Inflammatory macrophage treated with lipopolysaccharide for 4 hours (primary cell): ENCODE results near the gene KATNB1.
"Not testable (repeated sequence)": the region's sequence is repeated elsewhere in the genome, so short reads cannot be mapped to it uniquely, and the experiment has no call there.

ENCODE experiments used
- DNase-seq: peaks from one replicate; pipeline ENCODE4 v3.0.0-alpha.2; 2020

Gene KATNB1

DNA sequence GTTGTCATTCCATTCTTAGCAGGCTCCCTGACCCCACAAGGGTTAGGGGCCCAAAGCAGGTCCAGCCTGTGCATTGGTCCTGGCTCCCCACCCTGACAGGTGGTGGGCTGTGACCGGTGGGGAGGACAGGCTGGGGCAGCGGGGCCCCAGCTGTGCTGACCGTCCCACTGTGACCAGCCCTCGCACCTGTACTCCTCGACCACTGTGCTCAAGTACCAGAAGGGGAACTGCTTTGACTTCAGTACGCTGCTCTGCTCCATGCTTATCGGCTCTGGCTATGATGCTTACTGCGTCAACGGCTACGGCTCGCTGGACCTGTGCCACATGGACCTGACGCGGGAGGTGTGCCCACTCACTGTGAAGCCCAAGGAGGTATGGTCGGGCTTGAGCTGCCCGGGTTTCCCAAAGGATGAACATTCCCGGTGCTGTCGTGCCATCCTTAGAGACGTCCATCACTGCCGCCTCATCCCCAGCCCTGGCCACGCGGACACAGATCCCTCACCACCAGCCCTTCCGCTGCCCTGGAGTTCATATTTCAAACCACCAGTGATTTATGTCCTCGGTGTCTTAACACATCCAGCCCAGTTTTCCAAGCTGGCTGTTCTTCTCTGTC, 33.7 kb upstream of the KATNB1 start:
- no peak for DNase-seq

DNA sequence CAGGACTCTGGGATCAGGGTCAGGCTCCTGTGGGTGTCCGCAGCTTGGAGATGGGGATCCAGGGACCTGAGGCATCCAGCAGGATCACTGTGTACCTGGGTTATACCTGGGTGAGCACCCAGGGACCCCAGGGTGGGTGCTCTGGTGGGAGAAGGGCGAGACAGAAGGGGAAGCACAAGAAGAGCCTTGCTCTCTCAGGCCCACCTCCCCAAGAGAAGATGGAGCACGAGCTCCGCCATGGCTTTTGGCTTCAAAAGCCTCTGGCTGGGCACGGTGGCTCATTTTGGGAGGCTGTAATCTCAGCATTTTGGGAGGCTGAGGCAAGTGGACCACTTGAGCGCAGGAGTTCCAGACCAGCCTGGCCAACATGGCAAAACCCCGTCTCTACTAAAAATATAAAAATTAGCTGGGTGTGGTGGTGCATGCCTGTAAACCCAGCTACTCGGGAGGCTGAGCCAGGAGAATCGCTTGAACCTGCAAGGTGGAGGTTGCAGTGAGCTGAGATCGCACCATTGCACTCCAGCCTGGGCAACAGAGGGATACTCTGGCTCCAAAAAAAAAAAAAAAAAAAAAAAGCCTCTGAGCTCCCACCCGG, 32.1 kb upstream of the KATNB1 start:
- no peak for DNase-seq

DNA sequence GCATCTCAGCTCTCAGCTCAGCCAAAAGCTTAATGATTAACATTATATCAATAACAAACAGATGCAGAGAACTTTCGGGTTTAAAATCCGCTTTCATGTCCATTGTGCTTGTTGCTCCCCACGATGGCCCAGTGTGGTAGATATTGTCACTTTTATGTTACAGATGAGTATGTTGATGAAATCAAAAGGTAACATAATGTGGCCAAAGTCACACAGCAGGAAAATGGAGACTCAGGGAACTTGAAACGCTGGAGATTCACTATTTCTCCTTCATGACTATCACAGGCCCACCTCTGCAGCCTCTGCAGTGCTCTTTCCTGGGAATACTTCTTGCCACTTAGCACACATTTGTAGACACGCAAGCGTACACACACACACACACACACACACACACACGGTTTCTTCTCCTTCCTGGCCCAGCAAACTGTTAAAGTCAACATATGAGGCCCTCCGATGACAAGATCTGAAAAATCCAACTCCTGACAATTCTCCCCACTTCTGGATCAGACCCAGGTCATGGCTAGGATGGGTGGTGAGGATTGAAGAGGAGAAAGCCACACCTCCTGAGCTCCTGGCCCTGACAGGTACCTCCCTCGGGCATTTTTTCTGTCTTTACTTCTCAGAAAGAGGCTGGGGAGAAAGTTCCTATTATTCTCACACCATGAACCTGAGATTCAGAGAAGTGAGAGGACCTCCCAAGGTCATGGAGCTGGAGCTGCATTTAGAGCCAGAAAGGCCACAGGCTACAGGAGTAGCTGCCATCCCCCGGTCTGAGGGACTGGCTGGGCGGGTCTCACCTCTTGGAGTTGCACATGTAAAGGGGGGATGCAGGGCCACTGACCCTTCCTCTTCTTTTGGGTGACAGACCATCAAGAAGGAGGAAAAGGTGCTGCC, 31.3 kb upstream of the KATNB1 start:
- DNase-seq, result no peak

DNA sequence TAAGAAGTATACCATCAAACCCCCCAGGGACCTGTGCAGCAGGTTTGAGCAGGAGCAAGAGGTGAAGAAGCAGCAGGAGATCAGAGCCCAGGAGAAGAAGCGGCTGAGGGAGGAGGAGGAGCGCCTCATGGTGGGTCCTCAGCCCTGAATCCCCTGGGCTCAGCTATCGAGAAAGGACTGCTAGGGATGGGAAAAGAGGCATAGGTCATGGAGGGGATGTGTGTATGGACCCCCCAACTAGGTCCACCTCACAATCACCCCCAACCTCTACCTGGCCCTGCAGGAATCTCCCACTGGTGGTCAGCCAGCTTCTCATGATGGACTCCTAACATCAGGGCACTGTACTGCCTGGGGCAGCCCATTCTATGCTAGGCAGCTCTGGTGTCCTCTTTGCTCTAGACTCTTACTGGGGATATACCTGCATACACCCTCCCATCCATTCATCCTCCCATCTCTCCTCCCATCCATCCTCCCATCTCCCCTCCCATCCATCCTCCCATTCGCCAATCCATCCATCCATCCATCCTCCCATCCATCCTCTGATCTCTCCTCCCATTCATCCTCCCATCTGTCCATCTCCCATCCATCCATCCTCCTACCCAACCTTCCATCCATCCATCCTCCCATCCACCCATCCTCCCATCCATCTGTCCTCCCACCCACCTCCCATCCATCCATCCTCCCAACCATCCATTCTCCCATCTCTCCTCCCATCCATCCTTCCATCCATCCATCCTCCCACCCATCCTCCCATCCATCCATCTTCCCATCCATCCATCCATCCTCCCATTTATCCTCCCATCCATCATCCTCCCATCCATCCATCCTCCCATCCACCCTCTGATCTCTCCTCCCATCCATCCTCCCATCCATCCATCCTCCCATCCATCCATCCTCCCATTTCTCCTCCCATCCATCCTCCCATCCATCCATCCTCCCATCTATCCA, 30.4 kb upstream of the KATNB1 start:
- DNase-seq, result no peak

DNA sequence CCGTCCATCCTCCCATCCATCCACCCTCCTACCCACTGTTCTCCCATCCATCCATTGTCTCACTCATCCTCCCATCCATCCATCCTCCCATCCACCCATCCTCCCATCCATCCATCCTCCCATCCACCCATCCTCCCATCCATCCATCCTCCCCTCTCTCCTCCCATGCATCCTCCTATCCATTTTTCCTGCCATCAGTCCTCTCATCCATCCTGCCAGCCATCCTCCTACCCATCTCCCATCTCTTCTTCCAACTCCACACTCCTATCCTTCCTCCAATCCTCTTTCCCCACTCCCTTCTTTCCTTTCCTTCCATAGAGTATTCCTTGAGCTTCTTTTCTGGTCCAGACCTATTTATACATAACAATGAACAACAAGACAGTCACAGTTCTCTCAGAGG, 28.9 kb upstream of the KATNB1 start:
- no peak for DNase-seq

DNA sequence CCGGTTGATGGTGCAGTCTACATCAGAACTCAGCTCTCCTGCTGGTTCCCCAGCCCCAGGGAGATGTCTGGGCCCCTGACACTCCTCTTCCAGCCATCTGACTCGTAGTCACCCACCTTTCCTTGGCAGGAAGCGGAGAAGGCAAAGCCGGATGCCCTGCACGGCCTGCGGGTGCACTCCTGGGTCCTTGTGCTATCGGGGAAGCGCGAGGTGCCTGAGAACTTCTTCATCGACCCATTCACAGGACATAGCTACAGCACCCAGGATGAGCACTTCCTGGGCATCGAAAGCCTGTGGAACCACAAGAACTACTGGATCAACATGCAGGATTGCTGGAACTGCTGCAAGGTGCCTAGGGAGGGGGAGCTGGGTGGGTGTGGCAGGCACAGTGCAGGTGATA, 28.2 kb upstream of the KATNB1 start:
- no peak for DNase-seq

DNA sequence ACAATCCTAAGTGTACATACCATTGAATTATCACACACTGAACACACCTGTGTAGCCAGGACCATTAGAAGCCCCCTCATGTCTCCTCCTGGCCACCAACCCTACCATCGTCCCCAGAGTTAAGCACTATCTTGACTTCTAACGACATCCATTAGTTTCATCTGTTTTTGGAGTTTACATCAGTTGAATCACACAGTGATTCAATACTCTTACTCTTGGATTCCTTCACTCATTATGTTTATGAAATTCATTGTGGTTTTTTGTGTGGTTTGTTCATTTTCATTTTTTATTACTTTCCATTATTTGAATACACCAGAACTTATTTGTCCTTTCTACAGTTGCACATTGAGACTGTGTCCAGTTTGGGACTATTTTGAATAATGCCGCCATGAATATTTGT, 27.4 kb upstream of the KATNB1 start:
- no peak for DNase-seq

DNA sequence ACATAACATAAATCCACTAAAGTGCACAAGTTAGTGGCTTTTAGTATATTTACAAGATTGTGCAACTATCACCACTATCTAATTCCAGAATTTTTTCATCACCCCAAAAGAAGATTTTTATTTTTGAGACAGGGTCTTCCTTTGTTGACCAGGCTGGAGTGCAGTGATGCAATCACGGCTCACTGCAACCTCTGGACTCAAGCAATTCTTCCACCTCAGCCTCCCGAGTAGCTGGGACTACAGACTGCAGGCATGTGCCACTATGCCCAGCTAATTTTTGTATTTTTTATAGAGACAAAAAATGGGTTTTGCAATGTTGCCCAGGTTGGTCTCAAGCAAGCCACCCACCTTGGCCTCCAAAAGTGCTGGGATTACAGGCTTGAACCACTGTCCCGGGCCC, 25.9 kb upstream of the KATNB1 start:
- no peak for DNase-seq

DNA sequence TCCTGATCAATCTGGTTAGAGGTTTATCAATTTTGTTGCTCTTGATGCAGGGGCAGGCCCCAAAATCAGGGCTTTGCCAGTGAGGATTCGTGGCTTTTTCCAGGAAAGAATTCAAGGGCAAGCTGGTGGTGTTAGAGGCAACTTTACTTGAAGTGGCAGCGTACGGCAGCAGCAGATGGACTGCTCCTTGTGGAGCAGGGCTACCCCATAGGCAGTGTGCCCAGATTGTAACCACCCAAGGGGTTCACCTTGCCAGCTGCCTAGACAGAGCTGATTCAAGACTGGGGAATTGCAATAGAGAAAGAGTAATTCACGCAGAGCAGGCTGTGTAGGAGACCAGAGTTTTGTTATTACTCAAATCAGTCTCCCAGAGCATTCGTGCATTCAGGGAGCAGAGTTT, 24.2 kb upstream of the KATNB1 start:
- no peak for DNase-seq

DNA sequence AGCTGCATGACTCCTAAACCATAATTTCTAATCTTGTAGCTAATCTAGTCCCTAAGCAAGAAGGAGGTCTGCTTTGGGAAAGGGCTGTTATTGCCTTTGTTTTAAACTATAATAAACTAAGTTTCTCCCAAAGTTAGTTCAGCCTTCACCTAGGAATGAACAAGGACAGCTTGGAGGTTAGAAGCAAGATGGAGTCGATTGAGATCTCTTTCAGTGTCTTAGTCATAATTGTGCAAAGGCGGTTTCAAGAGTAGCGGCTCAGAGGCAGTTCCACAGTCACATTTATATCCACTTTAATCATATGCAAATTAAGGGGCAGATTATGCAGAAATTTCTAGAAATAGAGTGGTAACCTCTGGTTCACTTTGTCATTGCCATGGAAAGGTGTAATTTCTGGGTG, 23.6 kb upstream of the KATNB1 start:
- DNase-seq, result no peak

DNA sequence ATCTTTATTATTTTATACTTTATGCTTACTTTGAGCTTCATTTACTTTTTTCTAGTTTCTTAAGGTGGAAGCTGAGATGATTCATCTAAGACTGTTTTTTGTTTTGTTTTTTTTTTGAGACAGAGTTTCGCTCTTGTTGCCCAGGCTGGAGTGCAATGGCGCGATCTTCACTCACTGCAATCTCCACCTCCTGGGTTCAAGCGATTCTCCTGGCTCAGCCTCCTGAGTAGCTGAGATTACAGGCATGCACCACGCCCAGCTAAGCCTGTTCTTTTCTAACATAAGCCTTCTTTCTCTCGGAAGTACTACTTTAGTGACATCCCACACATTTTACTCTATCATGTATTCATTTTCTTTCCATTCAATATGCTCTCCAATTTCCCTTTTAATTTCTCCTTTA, 23.0 kb upstream of the KATNB1 start:
- not testable (repeated sequence) for DNase-seq

DNA sequence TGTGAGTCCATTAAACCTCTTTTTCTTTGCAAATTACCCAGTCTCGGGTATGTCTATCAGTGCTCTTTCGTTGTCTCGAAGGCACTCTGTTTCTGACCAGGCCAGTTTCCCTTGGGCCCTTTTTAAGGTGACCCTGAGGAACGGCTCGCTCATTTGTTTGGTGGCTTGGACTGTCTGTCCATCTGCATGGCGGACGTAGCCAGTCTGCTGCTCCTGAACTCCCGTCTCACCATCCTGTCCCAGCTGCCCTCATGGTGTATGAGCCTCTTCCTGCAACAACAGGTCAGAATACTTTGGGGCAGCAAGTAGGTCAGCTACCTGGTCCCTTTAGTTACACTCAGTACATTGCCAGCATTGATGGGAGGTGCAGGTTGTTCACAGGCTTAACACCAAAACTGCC, 22.0 kb upstream of the KATNB1 start:
- DNase-seq, result no peak

DNA sequence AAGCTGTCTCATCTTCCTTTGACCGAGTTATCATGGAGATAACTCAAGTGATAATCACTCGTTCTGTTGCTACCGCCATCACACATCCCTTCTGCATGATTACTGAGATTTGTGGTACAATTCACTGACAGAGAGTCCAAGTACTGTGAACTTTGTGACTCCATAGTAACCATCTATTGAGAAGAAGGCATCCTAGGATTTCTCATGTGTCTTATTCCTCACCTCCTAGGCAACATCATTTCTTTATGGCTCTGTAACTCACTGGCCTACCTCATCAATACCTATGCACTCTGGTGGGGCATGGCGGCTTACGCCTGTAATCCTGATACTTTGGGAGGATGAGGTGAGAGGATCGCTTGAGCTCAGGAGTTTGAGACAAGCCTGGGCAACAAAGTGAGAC, 21.5 kb upstream of the KATNB1 start:
- DNase-seq, result no peak

DNA sequence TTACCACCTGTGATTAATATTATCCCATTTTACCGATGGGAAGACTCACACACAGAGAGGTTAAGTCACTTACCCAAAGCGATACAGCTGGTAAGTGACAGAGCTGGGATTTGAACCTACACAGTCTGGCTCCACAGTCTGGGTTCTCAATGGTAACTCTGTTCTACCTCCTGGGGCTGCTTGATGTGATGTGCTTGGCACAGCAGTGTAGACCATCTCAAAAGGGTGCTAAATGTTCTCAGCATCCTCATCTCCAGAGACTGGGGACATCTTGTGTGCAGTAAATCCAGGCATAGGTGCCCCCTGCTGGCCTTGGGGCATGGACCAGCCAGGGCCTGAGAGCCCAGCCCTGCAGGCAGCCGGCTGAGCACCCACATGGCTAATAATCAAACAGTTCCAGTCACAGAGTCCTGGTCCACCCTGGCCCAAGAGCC, 15.4 kb upstream of the KATNB1 start:
- DNase-seq, result peak; percentile 70

DNA sequence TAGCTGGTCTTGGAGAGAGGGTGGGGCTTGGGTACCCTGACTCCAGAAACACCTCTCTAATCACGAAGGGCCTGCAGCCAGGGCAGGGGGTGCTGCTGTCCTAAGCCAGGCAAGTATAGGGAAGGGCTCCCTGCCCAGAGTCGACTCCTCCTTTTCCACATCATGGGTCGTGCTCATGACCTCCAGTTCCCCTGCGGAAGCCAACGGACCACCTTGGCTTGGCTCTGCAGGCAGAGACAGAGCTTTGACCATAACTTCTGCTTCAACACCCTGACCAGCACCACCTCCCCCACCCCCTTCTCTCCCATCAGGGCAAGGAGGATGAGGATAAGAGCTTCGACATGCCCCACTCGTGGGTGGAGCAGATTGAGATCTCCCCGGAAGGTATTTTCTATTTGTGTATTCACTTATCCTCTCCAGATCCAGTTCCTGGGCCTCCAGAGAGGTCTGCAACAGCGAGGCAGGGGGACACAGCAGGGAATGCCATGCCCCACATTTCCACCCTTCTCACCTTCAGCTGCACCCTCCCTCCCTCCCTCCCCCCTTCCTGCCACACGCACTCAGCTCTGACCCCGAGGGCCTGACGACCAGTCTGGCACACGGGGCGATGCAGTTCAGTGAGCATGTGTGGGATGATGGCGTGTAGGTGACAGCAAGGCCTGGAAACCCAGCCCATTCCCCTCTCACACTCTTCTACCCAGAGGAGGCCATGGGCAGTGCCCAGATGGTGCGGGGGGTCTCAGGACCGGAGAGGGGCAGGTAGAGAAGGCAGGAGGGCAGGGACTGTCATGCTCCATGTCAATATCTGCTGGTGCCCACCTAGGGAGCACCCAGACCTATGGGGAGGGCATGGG, 14.0 kb upstream of the KATNB1 start:
- DNase-seq, result no peak

DNA sequence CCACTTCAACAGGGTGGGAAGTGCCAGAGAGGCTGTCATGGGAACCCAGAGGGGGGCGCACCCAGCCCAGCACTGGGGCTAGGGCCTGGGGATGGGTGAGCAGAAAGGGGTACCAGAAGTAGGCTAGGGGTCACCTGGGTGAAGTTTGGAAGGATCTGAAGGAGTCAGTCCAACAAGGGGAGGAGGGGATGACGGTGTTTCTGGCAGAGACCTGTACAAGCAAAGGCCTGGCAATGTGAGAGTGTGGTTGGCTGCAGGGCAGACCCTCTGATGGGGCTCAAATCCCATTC, 13.4 kb upstream of the KATNB1 start:
- DNase-seq, result no peak

DNA sequence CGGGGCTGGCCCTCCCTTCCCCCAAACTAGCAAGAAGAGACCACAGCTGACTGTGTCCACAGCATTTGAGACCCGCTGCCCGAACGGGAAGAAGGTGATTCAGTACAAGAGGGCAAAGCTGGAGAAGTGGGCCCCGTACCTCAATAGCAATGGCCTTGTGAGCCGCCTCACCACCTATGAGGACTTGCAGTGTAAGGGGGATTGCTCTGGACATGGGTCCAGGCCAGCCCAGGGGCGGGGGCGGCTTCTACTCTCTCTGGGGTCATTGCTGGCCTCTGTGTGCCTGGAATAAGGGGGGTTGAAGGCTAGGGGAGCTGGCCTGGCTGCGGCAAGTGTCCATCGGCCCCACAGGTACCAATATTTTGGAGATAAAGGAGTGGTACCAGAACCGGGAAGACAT, 12.9 kb upstream of the KATNB1 start:
- no peak for DNase-seq

DNA sequence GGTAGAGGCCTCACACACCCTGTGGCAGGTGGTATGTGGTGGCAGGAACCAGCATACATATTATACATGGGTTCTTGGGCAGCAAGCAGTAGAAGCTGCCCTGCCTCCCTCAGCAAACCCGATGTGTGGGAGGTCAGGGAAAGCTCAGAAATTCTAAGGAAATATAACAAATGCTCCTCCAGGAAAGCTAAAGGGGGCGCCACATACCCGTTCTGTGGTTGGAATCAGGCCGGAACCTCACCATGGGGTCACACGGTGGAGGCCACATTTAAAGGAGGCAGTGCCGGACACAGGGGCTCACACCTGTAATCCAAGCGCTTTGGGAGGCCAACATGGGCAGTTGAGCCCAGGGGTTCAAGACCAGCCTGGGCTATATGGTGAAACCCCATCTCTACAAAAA, 12.4 kb upstream of the KATNB1 start:
- DNase-seq, result no peak

DNA sequence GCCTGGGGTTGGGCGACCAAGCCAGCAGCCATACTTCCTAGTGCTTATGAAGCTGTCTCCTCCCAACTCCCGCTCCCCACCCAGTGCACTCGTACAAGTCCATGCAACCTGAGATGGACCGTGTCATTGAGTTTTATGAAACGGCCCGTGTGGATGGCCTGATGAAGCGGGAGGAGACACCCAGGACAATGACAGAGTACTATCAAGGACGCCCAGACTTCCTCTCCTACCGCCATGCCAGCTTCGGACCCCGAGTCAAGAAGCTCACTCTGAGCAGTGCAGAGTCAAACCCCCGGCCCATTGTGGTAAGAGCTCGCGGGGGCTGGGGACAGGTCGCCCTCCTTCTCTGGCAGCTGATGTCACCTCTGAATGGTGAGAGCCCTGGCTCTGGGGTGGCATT, 11.0 kb upstream of the KATNB1 start:
- DNase-seq, result no peak

DNA sequence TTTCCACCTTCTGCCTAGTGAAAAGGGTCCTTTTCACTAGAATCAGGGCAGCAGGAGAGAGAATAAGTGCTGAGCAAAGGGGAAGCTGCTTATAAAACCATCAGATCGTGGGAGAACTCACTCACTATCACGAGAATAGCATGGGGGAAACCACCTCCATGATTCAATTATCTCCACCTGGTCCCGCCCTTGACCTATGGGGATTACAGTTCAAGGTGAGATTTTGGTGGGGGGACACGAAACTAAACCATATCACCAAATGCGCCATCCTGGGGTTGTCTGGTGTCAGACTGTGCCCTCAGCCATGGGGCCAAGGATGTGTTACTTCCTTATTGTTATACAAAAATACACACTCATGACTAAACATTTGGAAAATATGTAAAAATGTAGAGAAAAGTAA, 10.4 kb upstream of the KATNB1 start:
- DNase-seq, result peak; percentile 13

DNA sequence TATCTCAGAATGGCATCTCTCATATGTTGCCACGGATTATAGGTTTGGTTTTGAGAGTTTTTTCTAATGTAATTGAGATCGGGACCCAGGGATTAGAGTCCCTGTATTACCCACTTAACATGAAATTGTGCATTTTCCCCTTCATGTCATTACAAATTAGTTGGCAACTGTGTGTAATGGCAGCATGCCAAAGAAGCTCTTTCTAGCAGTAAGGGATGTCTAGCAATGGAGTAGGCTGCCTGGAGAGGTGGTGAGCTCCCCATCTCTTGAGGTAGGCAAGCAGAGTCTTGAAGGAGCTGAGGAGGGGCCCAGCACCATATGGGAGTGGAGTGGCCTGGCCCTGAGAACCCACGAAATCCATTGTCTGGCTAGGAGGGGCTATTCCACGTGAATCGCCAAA, 10.0 kb upstream of the KATNB1 start:
- DNase-seq, result no peak

DNA sequence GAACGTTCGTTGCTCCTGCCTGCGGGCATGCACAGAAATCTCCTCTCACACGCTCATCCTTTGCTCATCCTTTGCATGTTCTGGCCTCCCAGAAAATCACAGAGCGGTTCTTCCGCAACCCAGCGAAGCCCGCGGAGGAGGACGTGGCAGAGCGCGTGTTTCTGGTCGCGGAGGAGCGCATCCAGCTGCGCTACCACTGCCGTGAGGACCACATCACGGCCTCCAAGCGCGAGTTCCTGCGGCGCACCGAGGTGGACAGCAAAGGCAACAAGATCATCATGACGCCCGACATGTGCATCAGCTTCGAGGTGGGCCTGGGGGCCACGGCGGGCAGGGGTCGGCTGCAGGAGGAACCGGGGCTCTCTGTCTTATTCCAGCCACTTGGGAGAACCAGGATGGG, 9.6 kb upstream of the KATNB1 start:
- DNase-seq, result no peak
